ENCODE data around the gene ZNF652.
"Not testable (repeated sequence)": the region's sequence is repeated elsewhere in the genome, so short reads cannot be mapped to it uniquely, and the experiment has no call there.

ZNF652 gene

GRCh38 chr17:49361902-49362722 is at the start of gene ZNF652:
ZNF652 (minus strand) TSS chr17:49362250; CDS start chr17:49317725, 44,525 bp downstream.
- peak; percentile 66 to 95 (median 78) for DNase-seq

GRCh38 chr17:49409066-49409465 is 47.0 kb upstream of the ZNF652 start:
- DNase-seq = no peak

- peak; percentile 45 to 84 (median 76) for DNase-seq
Observed at GRCh38 chr17:49407981-49408501, 46.0 kb upstream of the ZNF652 start.

GRCh38 chr17:49407086-49407485 is 45.0 kb upstream of the ZNF652 start:
- DNase-seq = no peak

GRCh38 chr17:49406421-49407061 is 44.5 kb upstream of the ZNF652 start:
- DNase-seq = no peak

- DNase-seq = no peak
Observed at GRCh38 chr17:49404906-49405305, 42.9 kb upstream of the ZNF652 start.

- DNase-seq = no peak
Observed at GRCh38 chr17:49404361-49404760, 42.3 kb upstream of the ZNF652 start.

- DNase-seq = no peak
Observed at GRCh38 chr17:49403514-49404289, 41.7 kb upstream of the ZNF652 start.

GRCh38 chr17:49402706-49403105 is 40.7 kb upstream of the ZNF652 start:
- DNase-seq = no peak

GRCh38 chr17:49401971-49402611 is 40.0 kb upstream of the ZNF652 start:
- DNase-seq = no peak

GRCh38 chr17:49399995-49400394 is 37.9 kb upstream of the ZNF652 start:
- DNase-seq = no peak

GRCh38 chr17:49397586-49397985 is 35.5 kb upstream of the ZNF652 start:
- DNase-seq = no peak

- DNase-seq = no peak
Observed at GRCh38 chr17:49393491-49394255, 31.6 kb upstream of the ZNF652 start.

- no peak for DNase-seq
Observed at GRCh38 chr17:49390548-49391324, 28.7 kb upstream of the ZNF652 start.

GRCh38 chr17:49389514-49390347 is 27.7 kb upstream of the ZNF652 start:
- DNase-seq = not testable (repeated sequence)

GRCh38 chr17:49388692-49389513 is 26.9 kb upstream of the ZNF652 start:
- no peak for DNase-seq

- no peak for DNase-seq
Observed at GRCh38 chr17:49388290-49388640, 26.2 kb upstream of the ZNF652 start.

- no peak for DNase-seq
Observed at GRCh38 chr17:49387498-49388289, 25.6 kb upstream of the ZNF652 start.

Data from activated naive CD4-positive, alpha-beta T cell (primary cell).